Transverse colon (tissue), 4 donors: ENCODE results near the gene STN1. TPM values are rescaled to one million over a fixed set of nuclear protein-coding genes. Genes with fewer than 3 reads are reported as not detected.
A peak's percentile ranks its signal among the peaks of the same experiment; 100 is the strongest.

Source experiments
- DNase-seq: peaks from one replicate; pipeline ENCODE4 v3.0.0-alpha.2; 2019
- H3K27ac ChIP-seq, 4 donors: fragments of 200-600 bp; sonication (generic); 2 replicates each; pipeline ENCODE4 v1.5.1; 2016 to 2018; ENCODE audit warnings: inconsistent platforms in 4 of 4
- H3K27me3 ChIP-seq: fragments of 200-600 bp; sonication (generic); 2 replicates; pipeline ENCODE4 v1.5.1; 2017; ENCODE audit warnings: inconsistent platforms
- H3K36me3 ChIP-seq, 4 donors: fragments of 200-600 bp; sonication (generic); 2 replicates each; pipeline ENCODE4 v1.5.1; 2017 to 2019; ENCODE audit warnings: inconsistent platforms in 4 of 4
- H3K4me1 ChIP-seq, 4 donors: fragments of 200-600 bp; sonication (generic); 2 replicates each; pipeline ENCODE4 v1.5.1; 2017 to 2020; ENCODE audit warnings: inconsistent platforms in 4 of 4
- H3K4me3 ChIP-seq, 4 donors: fragments of 200-600 bp; sonication (generic); 1 replicate in 1 of 4; 2 replicates in 3 of 4; pipeline versions ENCODE4 v1.5.1 to v1.6.1; 2017 to 2019; ENCODE audit warnings: inconsistent platforms in 4 of 4
- H3K9me3 ChIP-seq, 2 donors: fragments of 200-600 bp; sonication (generic); 2 replicates each; pipeline ENCODE4 v1.5.1; 2017 to 2019; ENCODE audit warnings: inconsistent platforms in 2 of 2
- EP300 ChIP-seq: sonication (generic); formaldehyde crosslinking; IDR thresholded peaks from one replicate; pipeline ENCODE4 v1.6.1; 2017; ENCODE audit warnings: antibody characterized with exemption, low read depth
- POLR2A ChIP-seq: fragments of 450-650 bp; IDR thresholded peaks from one replicate; pipeline ENCODE4 v1.6.1; 2016; ENCODE audit warnings: antibody characterized with exemption, mild to moderate bottlenecking, moderate library complexity
- POLR2AphosphoS5 ChIP-seq, 3 donors: sonication (generic); formaldehyde crosslinking; IDR thresholded peaks; one replicate each; pipeline ENCODE4 v1.6.1; 2016; ENCODE audit warnings: antibody characterized with exemption in 3 of 3
- WGBS, 2 donors: methylation state at CpG; one replicate each; pipeline ENCODE4 v1.1.5; 2018; ENCODE audit warnings: low coverage in 1 of 2; 5-methylcytosine and 5-hydroxymethylcytosine counted together
- in situ Hi-C, 4 donors: fragments of 200-750 bp; cut with MboI; loops; one replicate each; pipeline versions ENCODE4 v1.15.0 to v1.15.1; 2017; ENCODE audit warnings: low sequenced_read_pairs in 3 of 4, low pct_ligation_motif_present in 1 of 4, low pct_unique_long_range_greater_than_20kb in 1 of 4
- intact Hi-C: fragments of 100-400 bp; cut with DNase I; formaldehyde crosslinking; loops from one replicate; pipeline ENCODE4 v1.15.1; 2023; ENCODE audit warnings: low total_unique reads
- total RNA-seq, 4 donors: library from RNA; depleted of rRNA; stranded (reverse); fragments of >200 nt; gene quantifications; one replicate each; pipeline ENCODE4 v1.1.0, GENCODE V29; 2016
- TF ChIP-seq, protein P1 (sequence below), 5 experiments: fragments of 200-600 bp in 3 of 5; fragments of 450-650 bp in 2 of 5; sonication (generic) in 3 of 5; IDR thresholded peaks; 1 replicate in 2 of 5; 2 replicates in 3 of 5; pipeline ENCODE4 v1.5.1; 2016 to 2017; ENCODE audit warnings: antibody characterized with exemption in 5 of 5, inconsistent platforms in 3 of 5, mild to moderate bottlenecking in 2 of 5, moderate library complexity in 1 of 5

STN1 gene
- total RNA-seq, 4 donors from 2014 or later: 20.8 to 31.8 (median 26.4) TPM

DNA sequence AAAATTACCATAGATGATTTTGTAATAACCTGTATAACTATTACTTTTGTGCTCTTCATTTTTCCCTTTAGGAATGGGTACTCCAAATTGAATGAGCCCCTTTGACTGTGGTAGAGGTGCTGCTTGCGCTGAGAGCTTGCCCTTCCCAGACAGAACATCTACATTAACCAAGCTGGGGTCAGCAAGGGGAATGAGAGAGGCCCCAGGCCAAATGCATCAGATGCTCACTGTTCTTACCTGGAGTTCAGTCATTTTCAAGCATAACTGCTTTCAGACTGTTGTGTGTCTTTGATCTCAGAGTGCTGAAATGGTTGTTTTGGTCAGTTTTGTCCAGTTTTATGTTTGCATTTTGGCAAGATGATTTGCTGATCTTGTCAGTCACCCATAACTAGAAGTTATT is 7.6 kb upstream of the STN1 start:
- H3K27me3 ChIP-seq: no peaks in the 10 kb centered on the region
- intact Hi-C loops (no loop called here), in situ Hi-C loops (no loop called here)
- TF ChIP-seq POLR2AphosphoS5 (IDR thresholded peaks at IDR 0.05): no peak
- TF ChIP-seq, protein P1, sequence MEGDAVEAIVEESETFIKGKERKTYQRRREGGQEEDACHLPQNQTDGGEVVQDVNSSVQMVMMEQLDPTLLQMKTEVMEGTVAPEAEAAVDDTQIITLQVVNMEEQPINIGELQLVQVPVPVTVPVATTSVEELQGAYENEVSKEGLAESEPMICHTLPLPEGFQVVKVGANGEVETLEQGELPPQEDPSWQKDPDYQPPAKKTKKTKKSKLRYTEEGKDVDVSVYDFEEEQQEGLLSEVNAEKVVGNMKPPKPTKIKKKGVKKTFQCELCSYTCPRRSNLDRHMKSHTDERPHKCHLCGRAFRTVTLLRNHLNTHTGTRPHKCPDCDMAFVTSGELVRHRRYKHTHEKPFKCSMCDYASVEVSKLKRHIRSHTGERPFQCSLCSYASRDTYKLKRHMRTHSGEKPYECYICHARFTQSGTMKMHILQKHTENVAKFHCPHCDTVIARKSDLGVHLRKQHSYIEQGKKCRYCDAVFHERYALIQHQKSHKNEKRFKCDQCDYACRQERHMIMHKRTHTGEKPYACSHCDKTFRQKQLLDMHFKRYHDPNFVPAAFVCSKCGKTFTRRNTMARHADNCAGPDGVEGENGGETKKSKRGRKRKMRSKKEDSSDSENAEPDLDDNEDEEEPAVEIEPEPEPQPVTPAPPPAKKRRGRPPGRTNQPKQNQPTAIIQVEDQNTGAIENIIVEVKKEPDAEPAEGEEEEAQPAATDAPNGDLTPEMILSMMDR (IDR thresholded peaks at IDR 0.05): no peak
- no peak for TF ChIP-seq POLR2A
- no peak for TF ChIP-seq EP300
- WGBS, 2 donors: 100% methylated on average over 1 of the region's 1 CpG
- no peaks in the 10 kb centered on the region for H3K36me3 ChIP-seq
- H3K4me1 ChIP-seq: peaks cover 0 to 40% (median 14%) of the 10 kb centered on the region in 4 donors
- DNase-seq: no peak
- no peak overlapping the region for H3K4me3 ChIP-seq
- H3K9me3 ChIP-seq: no peaks in the 10 kb centered on the region
- no peak overlapping the region for H3K27ac ChIP-seq

DNA sequence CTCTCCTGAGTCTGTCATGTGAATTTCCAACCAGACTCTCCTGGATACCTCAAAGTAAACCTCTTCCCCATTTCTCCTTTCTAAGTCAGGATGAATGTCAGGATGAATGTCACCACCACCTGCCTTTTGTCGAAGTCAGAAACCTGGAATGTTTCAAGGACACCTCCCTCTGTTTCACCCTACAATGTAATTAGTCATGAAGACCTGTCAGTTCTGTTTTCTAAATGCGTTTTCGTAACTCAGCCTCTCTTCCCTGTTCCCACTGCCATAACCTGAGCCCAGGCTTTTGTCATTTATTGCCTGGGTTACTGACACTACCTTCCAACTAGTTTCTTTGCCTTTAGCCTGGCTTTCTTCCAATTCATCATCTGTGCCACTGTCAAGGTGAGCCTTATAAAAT is 5.5 kb upstream of the STN1 start:
- no peak for DNase-seq
- in situ Hi-C loops (no loop called here), intact Hi-C loops (no loop called here)
- H3K4me1 ChIP-seq: peaks cover 6 to 46% (median 20%) of the 10 kb centered on the region in 4 donors
- no peaks in the 10 kb centered on the region for H3K9me3 ChIP-seq
- no peaks in the 10 kb centered on the region for H3K27me3 ChIP-seq
- TF ChIP-seq POLR2A (no peak), POLR2AphosphoS5 (IDR thresholded peaks at IDR 0.05) (no peak), EP300 (no peak)
- TF ChIP-seq, protein P1 (IDR thresholded peaks at IDR 0.05): no peak
- no peaks in the 10 kb centered on the region for H3K36me3 ChIP-seq
- peak overlapping the region; percentile 36 to 54 (median 48) for H3K27ac ChIP-seq
- 41 to 50% methylated on average over 2 to 3 of the region's 3 CpGs for WGBS, 2 donors
- no peak overlapping the region for H3K4me3 ChIP-seq

DNA sequence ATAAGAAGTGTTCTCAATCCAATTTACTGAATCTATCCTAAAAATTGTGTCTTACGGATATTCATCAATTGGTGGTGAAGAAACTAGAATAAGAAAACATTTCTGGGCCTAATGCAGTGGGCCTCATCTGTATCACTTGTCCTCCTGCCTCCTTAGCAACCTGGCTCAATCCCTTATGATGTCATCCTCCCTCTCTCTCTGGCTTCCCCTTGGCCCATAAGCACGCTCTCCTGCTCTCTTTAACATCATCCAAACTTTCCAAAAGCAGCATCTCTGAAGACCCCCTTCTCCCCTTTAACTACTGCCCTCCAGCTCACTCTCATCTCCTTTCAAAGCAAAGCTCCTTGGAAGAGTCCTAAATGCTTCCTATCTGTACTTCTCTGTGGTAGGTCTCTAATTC is 4.7 kb upstream of the STN1 start:
- Histone ChIP-seq H3K4me1 (peaks cover 6 to 48% (median 21%) of the 10 kb centered on the region in 4 donors), H3K4me3 (no peak overlapping the region), H3K27ac (peak overlapping the region in 1 of 4 donors; percentile 36), H3K27me3 (no peaks in the 10 kb centered on the region), H3K9me3 (no peaks in the 10 kb centered on the region), H3K36me3 (no peaks in the 10 kb centered on the region)
- TF ChIP-seq, protein P1 (IDR thresholded peaks at IDR 0.05): no peak
- 93% methylated on average over 2 of the region's 2 CpGs; no CpG with 5 or more reads in 1 of the 2 donors for WGBS, 2 donors
- DNase-seq: no peak
- in situ Hi-C loops (no loop called here), intact Hi-C loops (no loop called here)

DNA sequence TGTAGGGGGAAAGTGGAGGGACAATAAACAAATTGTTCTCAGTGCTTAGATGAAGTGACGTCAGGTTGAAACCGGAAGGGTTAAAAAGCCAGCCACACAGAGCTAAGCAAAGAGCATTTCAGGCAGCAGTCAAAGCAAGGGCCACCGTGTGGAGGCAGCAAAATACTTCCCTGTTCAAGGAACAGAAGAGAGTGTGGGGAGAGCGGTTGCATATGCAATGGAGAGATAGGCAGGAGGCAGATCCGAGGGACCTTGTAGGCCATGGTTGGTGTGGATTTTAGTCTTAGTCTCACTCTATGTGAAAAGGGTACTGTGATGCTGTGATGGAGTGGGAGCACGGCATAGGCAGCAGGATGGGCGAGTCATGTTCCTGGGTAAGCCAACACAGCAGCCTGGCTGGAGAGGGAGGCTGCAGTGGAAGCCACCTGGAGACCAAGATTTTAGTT is 3.8 kb upstream of the STN1 start:
- TF ChIP-seq POLR2AphosphoS5 (IDR thresholded peaks at IDR 0.05) (no peak), POLR2A (peak; percentile 13)
- TF ChIP-seq, protein P1 (IDR thresholded peaks at IDR 0.05): peak in 2 of 5 experiments; percentile 10 to 28
- H3K36me3 ChIP-seq: no peaks in the 10 kb centered on the region
- no peaks in the 10 kb centered on the region for H3K27me3 ChIP-seq
- peaks cover 7 to 51% (median 27%) of the 10 kb centered on the region in 4 donors for H3K4me1 ChIP-seq
- no peak overlapping the region for H3K4me3 ChIP-seq
- in situ Hi-C loops (no loop called here), intact Hi-C loops (no loop called here)
- H3K9me3 ChIP-seq: no peaks in the 10 kb centered on the region
- H3K27ac ChIP-seq: peak overlapping the region in 2 of 4 donors; percentile 34 to 36
- 33 to 37% methylated on average over 7 of the region's 7 CpGs for WGBS, 2 donors
- DNase-seq: peak; percentile 40
